Measurements from ENCODE around the gene GRAMD4. TPM values are rescaled to one million over a fixed set of nuclear protein-coding genes. Genes with fewer than 3 reads are reported as not detected.

GRAMD4 gene
- total and polyA plus RNA-seq, 4 experiments from 2014 or later = 0.73 to 19.6 (median 11.6) TPM

DNA sequence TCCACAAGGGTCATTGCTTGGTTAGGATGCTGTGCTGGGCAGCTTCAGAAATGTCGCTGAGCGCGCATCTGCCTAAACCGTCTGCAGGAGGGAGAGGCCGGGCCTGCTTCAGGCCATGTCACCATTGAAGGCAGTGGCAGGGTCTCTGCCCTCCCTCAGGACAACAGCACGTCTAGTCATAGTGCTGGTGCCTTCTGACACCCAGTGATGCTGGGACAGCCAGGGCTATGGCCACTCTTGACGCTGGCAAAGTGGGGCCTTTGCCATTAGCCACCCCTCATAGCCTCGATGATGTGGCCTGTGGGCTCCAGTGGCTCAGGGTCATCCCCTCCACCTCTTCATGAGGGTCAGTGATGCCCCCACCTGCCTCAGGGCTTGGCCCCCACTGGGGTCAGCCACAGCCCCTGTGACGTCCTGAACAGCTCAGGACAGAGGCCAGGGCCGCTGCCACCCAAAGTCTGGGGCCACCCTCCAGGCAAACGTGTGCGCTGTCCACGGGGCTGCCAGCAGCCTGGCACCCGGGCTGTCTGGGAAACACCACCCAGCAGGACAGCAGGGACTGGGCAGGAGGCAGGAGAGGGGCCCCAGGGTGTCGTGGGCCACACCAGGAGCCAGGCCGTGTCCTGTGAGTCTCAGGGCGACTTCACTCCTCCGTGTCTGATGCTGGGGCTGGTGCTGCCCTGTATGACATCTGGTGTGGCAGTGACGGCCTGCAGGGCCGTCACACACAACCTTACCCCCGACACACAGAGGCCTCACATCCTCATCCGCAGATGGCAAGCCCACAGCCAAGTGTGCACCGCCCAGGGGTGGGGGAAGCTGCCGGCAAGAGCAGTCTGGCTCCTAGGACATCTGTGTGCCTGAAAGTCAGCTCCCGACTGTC lies 75.4 kb downstream of the GRAMD4 start:
- ChIA-PET CTCF (ENCODE audit: partially characterized antibody) (no interaction called here), POLR2A (ENCODE audit: partially characterized antibody) (no interaction called here)
- Mint-ChIP-seq H3K4me3 (no peak overlapping the region), H3K4me1 (peaks cover 0 to 2% (median under 1%) of the 10 kb centered on the region in 4 donors), H3K36me3 (peaks cover 39 to 64% of the 10 kb centered on the region in 2 donors), H3K27me3 (no peaks in the 10 kb centered on the region), H3K9me3 (no peaks in the 10 kb centered on the region), H3K27ac (peak overlapping the region in 2 of 7 donors; percentile 17 to 50)
- H3K9me3 ChIP-seq (ENCODE audit: control insufficient read depth in 1 of 2, low read length in 2 of 2) = no peaks in the 10 kb centered on the region
- H3K27ac ChIP-seq (ENCODE audit: low read depth, low read length) = no peak overlapping the region
- intact Hi-C loops (cut with micrococcal nuclease) = no loop called here
- peaks cover 77% of the 10 kb centered on the region for H3K36me3 ChIP-seq (ENCODE audit: insufficient read depth, low read length)
- no peaks in the 10 kb centered on the region for H3K27me3 ChIP-seq (ENCODE audit: insufficient read depth, low read length)
- no peak for DNase-seq
- no peaks in the 10 kb centered on the region for H3K4me1 ChIP-seq (ENCODE audit: insufficient read depth, low read length)
- H3K4me3 ChIP-seq (ENCODE audit: low read length in 2 of 2) = no peak overlapping the region

DNA sequence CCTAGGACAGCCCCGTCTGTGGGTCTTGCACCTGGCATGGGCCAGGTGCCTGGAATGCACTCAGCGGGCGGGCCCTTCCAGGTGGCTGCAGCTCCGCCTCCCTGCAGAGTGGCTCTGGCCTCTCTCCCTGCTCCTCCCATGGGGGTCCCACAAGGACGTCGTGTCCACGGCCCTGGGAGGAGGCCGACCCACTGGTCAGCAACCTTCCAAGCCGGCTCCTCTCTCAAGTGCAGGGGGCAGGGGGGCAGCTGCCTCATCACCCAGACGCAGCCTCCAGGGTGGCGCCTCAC lies 76.0 kb downstream of the GRAMD4 start:
- H3K9me3 ChIP-seq (ENCODE audit: control insufficient read depth in 1 of 2, low read length in 2 of 2) = no peaks in the 10 kb centered on the region
- Mint-ChIP-seq H3K36me3 (peaks cover 35 to 60% of the 10 kb centered on the region in 2 donors), H3K4me1 (peaks cover 0 to 2% (median 0%) of the 10 kb centered on the region in 4 donors), H3K4me3 (no peak overlapping the region), H3K27ac (no peak overlapping the region), H3K27me3 (no peaks in the 10 kb centered on the region), H3K9me3 (no peaks in the 10 kb centered on the region)
- POLR2A ChIA-PET (ENCODE audit: partially characterized antibody) = no interaction called here
- H3K27me3 ChIP-seq (ENCODE audit: insufficient read depth, low read length) = no peaks in the 10 kb centered on the region
- intact Hi-C loops (cut with micrococcal nuclease) = no loop called here
- no peak for DNase-seq
- CTCF ChIA-PET (ENCODE audit: partially characterized antibody) = no interaction called here
- peaks cover 74% of the 10 kb centered on the region for H3K36me3 ChIP-seq (ENCODE audit: insufficient read depth, low read length)
- no peak overlapping the region for H3K27ac ChIP-seq (ENCODE audit: low read depth, low read length)
- no peaks in the 10 kb centered on the region for H3K4me1 ChIP-seq (ENCODE audit: insufficient read depth, low read length)
- no peak overlapping the region for H3K4me3 ChIP-seq (ENCODE audit: low read length in 2 of 2)

DNA sequence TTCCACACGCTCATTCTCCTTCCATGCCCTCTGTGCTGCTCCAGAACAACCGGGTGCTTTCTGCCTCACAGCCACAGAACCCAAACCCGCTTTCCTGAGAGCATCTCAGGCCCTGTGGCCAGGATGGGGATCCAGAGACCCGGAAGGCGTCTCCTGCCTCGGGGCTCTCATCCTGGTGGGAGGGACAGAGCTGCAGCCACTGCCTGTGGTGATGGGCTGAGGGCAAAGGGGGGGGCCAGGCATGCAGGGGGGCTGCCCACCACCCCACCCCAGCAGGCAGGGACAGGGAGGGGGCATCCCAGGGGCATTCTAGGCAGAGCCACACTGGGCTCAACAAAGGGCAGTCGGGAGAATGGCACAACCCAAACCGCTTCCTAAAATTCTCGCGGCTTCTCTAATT lies 76.4 kb downstream of the GRAMD4 start:
- H3K27ac ChIP-seq (ENCODE audit: low read depth, low read length) = no peak overlapping the region
- Mint-ChIP-seq H3K4me1 (peaks cover 0 to 2% (median 0%) of the 10 kb centered on the region in 4 donors), H3K27me3 (no peaks in the 10 kb centered on the region), H3K36me3 (peaks cover 31 to 57% of the 10 kb centered on the region in 2 donors), H3K9me3 (no peaks in the 10 kb centered on the region), H3K27ac (no peak overlapping the region), H3K4me3 (no peak overlapping the region)
- H3K4me3 ChIP-seq (ENCODE audit: low read length in 2 of 2) = no peak overlapping the region
- POLR2A ChIA-PET (ENCODE audit: partially characterized antibody) = no interaction called here
- H3K4me1 ChIP-seq (ENCODE audit: insufficient read depth, low read length) = no peaks in the 10 kb centered on the region
- CTCF ChIA-PET (ENCODE audit: partially characterized antibody) = no interaction called here
- H3K36me3 ChIP-seq (ENCODE audit: insufficient read depth, low read length) = peaks cover 74% of the 10 kb centered on the region
- no peak for DNase-seq
- no peaks in the 10 kb centered on the region for H3K27me3 ChIP-seq (ENCODE audit: insufficient read depth, low read length)
- no peaks in the 10 kb centered on the region for H3K9me3 ChIP-seq (ENCODE audit: control insufficient read depth in 1 of 2, low read length in 2 of 2)
- intact Hi-C loops (cut with micrococcal nuclease) = no loop called here

DNA sequence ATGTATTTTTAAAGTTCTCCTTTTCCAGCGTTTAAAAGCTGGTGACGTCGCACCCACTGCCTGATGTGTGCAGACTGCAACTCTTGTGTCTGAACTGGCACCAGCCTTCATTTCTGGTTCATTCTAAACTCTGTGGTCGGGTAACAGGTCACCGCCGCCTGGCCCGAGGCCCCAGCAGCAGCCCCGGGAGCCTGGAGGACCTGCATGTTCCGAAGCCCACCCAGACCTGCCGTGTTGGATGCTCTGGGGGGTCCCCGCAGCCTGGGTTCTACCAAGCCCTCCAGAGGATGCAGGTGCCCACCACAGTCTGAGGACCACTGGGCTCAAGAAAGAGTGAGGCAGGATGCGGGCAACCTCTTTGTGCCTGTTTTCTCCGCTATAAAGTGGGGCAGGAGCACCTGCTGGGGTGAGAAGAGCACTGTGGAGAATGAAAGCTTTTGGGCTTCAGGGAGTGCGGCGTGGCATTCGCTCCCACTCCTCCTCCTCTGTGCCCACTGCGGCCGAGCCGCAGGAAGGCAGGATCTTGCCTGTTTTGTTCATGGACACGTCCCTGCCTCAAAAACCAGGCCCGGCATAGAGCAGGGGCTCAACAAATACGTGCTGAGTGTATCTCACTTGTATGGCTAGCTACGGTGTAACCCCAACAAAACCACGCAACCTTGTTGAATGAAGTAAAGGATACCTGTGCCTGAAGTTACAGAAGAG lies 77.8 kb downstream of the GRAMD4 start:
- H3K27me3 Mint-ChIP-seq = no peaks in the 10 kb centered on the region
- Histone ChIP-seq H3K4me3 (ENCODE audit: low read length in 2 of 2) (no peak overlapping the region), H3K9me3 (ENCODE audit: control insufficient read depth in 1 of 2, low read length in 2 of 2) (no peaks in the 10 kb centered on the region), H3K36me3 (ENCODE audit: insufficient read depth, low read length) (peaks cover 77% of the 10 kb centered on the region), H3K27me3 (ENCODE audit: insufficient read depth, low read length) (no peaks in the 10 kb centered on the region), H3K4me1 (ENCODE audit: insufficient read depth, low read length) (no peaks in the 10 kb centered on the region), H3K27ac (ENCODE audit: low read depth, low read length) (no peak overlapping the region)
- peaks cover 31 to 60% of the 10 kb centered on the region in 2 donors for H3K36me3 Mint-ChIP-seq
- no peaks in the 10 kb centered on the region for H3K9me3 Mint-ChIP-seq
- no peak overlapping the region for H3K4me3 Mint-ChIP-seq
- peaks cover 0 to 2% (median 0%) of the 10 kb centered on the region in 4 donors for H3K4me1 Mint-ChIP-seq
- intact Hi-C loops (cut with micrococcal nuclease) = no loop called here
- ChIA-PET CTCF (ENCODE audit: partially characterized antibody) (interaction anchor here (0.6 to 1.1 kb wide), 2 partner anchors 25 to 105 kb away, joined by 3 read pairs; no protein-coding TSS in a partner anchor), POLR2A (ENCODE audit: partially characterized antibody) (interaction anchor here (1.5 kb wide), 1 partner anchor 9 kb away, joined by 8 read pairs; no protein-coding TSS in a partner anchor)
- H3K27ac Mint-ChIP-seq = peak overlapping the region in 1 of 7 donors; percentile 35
- DNase-seq = no peak

DNA sequence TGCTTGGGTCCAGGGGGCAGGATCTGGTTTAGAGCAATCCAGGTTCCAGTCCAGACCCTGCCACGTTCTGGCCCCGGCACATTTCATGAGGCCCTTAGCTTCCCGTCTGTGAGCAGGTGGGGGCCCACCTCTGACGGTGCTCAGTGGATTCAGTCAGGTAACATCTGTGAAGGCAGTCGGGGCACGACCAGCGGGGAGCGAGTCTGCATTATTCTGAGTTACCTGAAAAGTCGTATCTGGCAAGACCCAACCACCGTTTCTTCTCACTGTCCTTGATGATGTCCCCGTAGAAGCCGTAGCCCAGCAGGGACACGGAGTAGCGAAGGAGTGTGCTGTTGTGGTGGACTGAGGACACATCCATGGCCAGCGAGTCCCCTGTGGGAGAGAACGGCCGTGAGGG lies 78.9 kb downstream of the GRAMD4 start:
- H3K9me3 ChIP-seq (ENCODE audit: control insufficient read depth in 1 of 2, low read length in 2 of 2) = no peaks in the 10 kb centered on the region
- no peaks in the 10 kb centered on the region for H3K27me3 Mint-ChIP-seq
- H3K27ac Mint-ChIP-seq = peak overlapping the region in 4 of 7 donors; percentile 4 to 64 (median 21)

DNA sequence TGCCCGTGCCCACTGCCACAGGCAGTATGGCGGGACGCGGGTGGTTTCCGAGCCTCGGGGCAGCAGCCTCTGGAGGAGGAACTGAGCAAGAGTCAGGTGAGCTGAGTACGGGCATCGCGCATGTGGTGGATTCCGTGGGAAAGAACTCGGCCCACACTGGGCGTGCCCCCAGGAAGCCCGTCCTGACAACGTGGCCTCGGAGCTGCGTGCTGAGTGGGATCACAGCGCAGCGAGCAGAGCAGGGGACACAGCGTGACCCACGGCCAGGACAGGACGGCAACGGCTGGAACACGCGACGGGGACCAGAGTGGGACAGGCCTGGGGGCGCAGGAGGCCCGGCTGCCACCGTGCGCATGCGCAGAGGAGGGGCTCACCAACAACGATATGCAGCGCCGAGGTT lies 81.1 kb downstream of the GRAMD4 start:
- H3K36me3 Mint-ChIP-seq = peaks cover 39 to 72% of the 10 kb centered on the region in 2 donors
- no peak for DNase-seq
- no peaks in the 10 kb centered on the region for H3K27me3 Mint-ChIP-seq
- Histone ChIP-seq H3K4me1 (ENCODE audit: insufficient read depth, low read length) (no peaks in the 10 kb centered on the region), H3K9me3 (ENCODE audit: control insufficient read depth in 1 of 2, low read length in 2 of 2) (no peaks in the 10 kb centered on the region), H3K27ac (ENCODE audit: low read depth, low read length) (no peak overlapping the region), H3K27me3 (ENCODE audit: insufficient read depth, low read length) (no peaks in the 10 kb centered on the region), H3K36me3 (ENCODE audit: insufficient read depth, low read length) (peaks cover 71% of the 10 kb centered on the region), H3K4me3 (ENCODE audit: low read length in 2 of 2) (no peak overlapping the region)
- POLR2A ChIA-PET (ENCODE audit: partially characterized antibody) = no interaction called here
- H3K4me1 Mint-ChIP-seq = peaks cover 0 to 2% (median under 1%) of the 10 kb centered on the region in 4 donors
- no peaks in the 10 kb centered on the region for H3K9me3 Mint-ChIP-seq
- H3K27ac Mint-ChIP-seq = no peak overlapping the region
- CTCF ChIA-PET (ENCODE audit: partially characterized antibody) = interaction anchor here (0.7 kb wide), 1 partner anchor 64 kb away, joined by 3 read pairs; no protein-coding TSS in a partner anchor
- intact Hi-C loops (cut with micrococcal nuclease) = no loop called here
- no peak overlapping the region for H3K4me3 Mint-ChIP-seq

More for the DNA sequence above, 78.9 kb downstream of the GRAMD4 start:
- DNase-seq = no peak
- intact Hi-C loops (cut with micrococcal nuclease) = no loop called here
- H3K36me3 ChIP-seq (ENCODE audit: insufficient read depth, low read length) = peaks cover 76% of the 10 kb centered on the region
- Mint-ChIP-seq H3K4me3 (no peak overlapping the region), H3K36me3 (peaks cover 34 to 62% of the 10 kb centered on the region in 2 donors), H3K9me3 (no peaks in the 10 kb centered on the region), H3K4me1 (peaks cover 0 to 2% (median 0%) of the 10 kb centered on the region in 4 donors)
- no peak overlapping the region for H3K27ac ChIP-seq (ENCODE audit: low read depth, low read length)
- no peak overlapping the region for H3K4me3 ChIP-seq (ENCODE audit: low read length in 2 of 2)
- CTCF ChIA-PET (ENCODE audit: partially characterized antibody) = interaction anchor here (1.1 kb wide), 1 partner anchor 104 kb away, joined by 3 read pairs; no protein-coding TSS in a partner anchor
- POLR2A ChIA-PET (ENCODE audit: partially characterized antibody) = interaction anchor here (1.5 kb wide), 1 partner anchor 10 kb away, joined by 8 read pairs; no protein-coding TSS in a partner anchor
- H3K4me1 ChIP-seq (ENCODE audit: insufficient read depth, low read length) = no peaks in the 10 kb centered on the region
- no peaks in the 10 kb centered on the region for H3K27me3 ChIP-seq (ENCODE audit: insufficient read depth, low read length)

All from CD4-positive, alpha-beta memory T cell (primary cell).